Osteocyte (in vitro differentiated cells): Measurements from ENCODE around the gene AFF3. TPM values are rescaled to one million over a fixed set of nuclear protein-coding genes. Genes with fewer than 3 reads are reported as not detected.
"Not testable (repeated sequence)": the region's sequence is repeated elsewhere in the genome, so short reads cannot be mapped to it uniquely, and the experiment has no call there.

Experiments used
- DNase-seq: peaks from one replicate; pipeline ENCODE4 v3.0.0; 2021; ENCODE audit warnings: mixed read lengths; ENCODE audit not compliant: unreplicated experiment; ENCODE audit errors: extremely low spot score
- H3K27ac Mint-ChIP-seq: one replicate; pipeline ENCODE4 v1.8.0; 2021; ENCODE audit warnings: mild to moderate bottlenecking, mixed read lengths; ENCODE audit not compliant: unreplicated experiment
- H3K27me3 Mint-ChIP-seq: one replicate; pipeline ENCODE4 v1.8.0; 2021; ENCODE audit warnings: mixed read lengths; ENCODE audit not compliant: unreplicated experiment
- H3K36me3 Mint-ChIP-seq: one replicate; pipeline ENCODE4 v1.8.0; 2021; ENCODE audit warnings: mixed read lengths; ENCODE audit not compliant: unreplicated experiment
- H3K4me1 Mint-ChIP-seq: one replicate; pipeline ENCODE4 v1.8.0; 2021; ENCODE audit warnings: mixed read lengths; ENCODE audit not compliant: unreplicated experiment
- H3K4me3 Mint-ChIP-seq: one replicate; pipeline ENCODE4 v1.8.0; 2021; ENCODE audit warnings: mild to moderate bottlenecking, moderate library complexity, mixed read lengths; ENCODE audit not compliant: unreplicated experiment
- H3K9me3 Mint-ChIP-seq: one replicate; pipeline ENCODE4 v1.8.0; 2021; ENCODE audit warnings: mixed read lengths; ENCODE audit not compliant: unreplicated experiment
- total RNA-seq: library from RNA; stranded (reverse); gene quantifications from 2 replicates; pipeline ENCODE4 v1.2.1, GENCODE V29; 2021
- TF ChIP-seq, protein P1 (sequence below): fragments of 200-600 bp; sonication (generic); IDR thresholded peaks from 2 replicates; pipeline ENCODE4 v1.5.0; 2021; ENCODE audit warnings: antibody characterized with exemption, mild to moderate bottlenecking, moderate library complexity

AFF3 gene
- total RNA-seq, 1 donor from 2014 or later = 248 TPM

DNA sequence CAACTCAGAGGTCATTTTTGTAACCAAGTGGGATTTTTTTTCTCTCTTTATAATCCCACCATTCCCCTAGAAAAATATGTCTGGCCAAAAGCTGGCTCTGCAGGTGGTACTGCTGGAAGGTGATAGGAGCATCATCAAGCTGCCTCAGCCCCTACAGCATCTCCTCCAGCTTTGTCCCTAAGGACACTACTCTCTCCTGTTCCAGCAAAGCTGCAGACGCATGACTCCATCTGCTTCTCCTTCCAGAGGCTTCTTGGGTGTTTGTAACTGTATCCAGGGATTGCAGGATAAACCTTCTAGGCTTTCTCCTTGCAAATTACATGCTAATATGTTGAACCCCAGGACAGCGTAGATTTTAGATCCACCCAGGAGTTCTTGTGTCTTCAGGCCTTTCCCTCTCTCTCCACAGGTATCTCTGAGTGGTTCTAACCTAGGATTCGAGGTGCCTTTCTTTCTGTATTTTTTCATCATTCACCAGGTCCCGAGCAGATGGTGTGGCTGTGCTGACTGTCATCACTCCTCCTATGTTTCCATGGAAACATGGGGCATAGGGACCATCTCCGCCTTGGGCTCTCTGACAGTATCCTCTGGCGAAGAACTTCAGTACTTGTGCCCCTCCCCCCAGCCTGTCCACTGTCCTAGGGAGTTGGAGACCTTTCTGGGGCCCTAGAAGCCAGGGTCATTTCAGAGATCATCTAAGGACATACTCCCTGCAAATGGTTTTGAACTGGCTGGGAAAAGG, 34.3 kb downstream of the AFF3 start:
- Mint-ChIP-seq H3K27me3 (no peaks in the 10 kb centered on the region), H3K27ac (peak overlapping the region; percentile 93)
- peak; percentile 25 for DNase-seq

DNA sequence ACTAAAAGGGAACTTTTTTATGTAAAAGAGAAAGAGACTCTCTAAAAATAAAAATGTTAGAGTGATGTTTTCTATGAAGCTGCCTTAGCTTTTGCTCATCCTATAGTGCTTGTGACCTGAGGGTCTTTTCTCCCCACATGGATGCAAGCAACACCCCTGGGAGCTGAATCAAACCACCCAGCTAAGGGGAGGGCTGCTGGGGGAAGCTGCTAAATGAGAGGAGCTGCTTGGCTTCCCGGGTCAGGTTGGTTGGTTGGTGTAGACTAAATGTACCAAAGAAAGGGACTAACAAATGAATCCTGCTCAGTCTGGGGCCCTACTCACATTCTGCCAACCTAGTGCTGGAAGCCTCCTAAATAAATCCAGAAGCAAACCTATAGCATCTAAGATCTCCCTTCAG, 35.0 kb downstream of the AFF3 start:
- TF ChIP-seq, protein P1, sequence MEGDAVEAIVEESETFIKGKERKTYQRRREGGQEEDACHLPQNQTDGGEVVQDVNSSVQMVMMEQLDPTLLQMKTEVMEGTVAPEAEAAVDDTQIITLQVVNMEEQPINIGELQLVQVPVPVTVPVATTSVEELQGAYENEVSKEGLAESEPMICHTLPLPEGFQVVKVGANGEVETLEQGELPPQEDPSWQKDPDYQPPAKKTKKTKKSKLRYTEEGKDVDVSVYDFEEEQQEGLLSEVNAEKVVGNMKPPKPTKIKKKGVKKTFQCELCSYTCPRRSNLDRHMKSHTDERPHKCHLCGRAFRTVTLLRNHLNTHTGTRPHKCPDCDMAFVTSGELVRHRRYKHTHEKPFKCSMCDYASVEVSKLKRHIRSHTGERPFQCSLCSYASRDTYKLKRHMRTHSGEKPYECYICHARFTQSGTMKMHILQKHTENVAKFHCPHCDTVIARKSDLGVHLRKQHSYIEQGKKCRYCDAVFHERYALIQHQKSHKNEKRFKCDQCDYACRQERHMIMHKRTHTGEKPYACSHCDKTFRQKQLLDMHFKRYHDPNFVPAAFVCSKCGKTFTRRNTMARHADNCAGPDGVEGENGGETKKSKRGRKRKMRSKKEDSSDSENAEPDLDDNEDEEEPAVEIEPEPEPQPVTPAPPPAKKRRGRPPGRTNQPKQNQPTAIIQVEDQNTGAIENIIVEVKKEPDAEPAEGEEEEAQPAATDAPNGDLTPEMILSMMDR = no peak
- Mint-ChIP-seq H3K36me3 (peaks cover 1% of the 10 kb centered on the region), H3K27ac (peak overlapping the region; percentile 93), H3K9me3 (no peaks in the 10 kb centered on the region), H3K27me3 (no peaks in the 10 kb centered on the region), H3K4me3 (no peak overlapping the region), H3K4me1 (peaks cover 43% of the 10 kb centered on the region)
- DNase-seq = peak; percentile 27

More for the DNA sequence above, 34.3 kb downstream of the AFF3 start:
- TF ChIP-seq, protein P1 = no peak
- Mint-ChIP-seq H3K9me3 (no peaks in the 10 kb centered on the region), H3K4me1 (peaks cover 43% of the 10 kb centered on the region), H3K4me3 (peak overlapping the region; percentile 20), H3K36me3 (peaks cover 1% of the 10 kb centered on the region)

DNA sequence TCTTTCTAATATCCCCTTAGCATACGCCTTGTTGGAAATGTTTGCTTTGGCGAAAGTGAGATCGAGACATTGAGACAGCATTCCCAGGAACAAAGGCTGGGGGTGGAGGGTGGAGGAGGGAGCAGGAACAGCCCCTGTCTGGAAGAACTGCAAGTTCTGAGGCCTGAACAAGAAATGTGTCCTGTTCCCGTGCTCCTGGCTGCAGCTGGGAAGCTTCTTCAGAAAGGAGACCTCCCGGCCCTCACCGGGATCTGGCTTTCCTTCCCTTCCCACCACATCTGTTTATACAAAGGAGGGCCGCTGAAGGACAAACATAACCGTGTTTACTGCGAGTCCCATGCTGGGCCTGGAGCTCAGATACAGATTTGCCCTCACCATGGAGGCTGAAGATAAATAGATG, 35.9 kb downstream of the AFF3 start:
- Mint-ChIP-seq H3K4me1 (peaks cover 45% of the 10 kb centered on the region), H3K27me3 (no peaks in the 10 kb centered on the region), H3K36me3 (peaks cover 3% of the 10 kb centered on the region), H3K27ac (peak overlapping the region; percentile 93), H3K4me3 (peak overlapping the region; percentile 83), H3K9me3 (no peaks in the 10 kb centered on the region)
- DNase-seq = peak; percentile 82
- TF ChIP-seq, protein P1 = no peak

DNA sequence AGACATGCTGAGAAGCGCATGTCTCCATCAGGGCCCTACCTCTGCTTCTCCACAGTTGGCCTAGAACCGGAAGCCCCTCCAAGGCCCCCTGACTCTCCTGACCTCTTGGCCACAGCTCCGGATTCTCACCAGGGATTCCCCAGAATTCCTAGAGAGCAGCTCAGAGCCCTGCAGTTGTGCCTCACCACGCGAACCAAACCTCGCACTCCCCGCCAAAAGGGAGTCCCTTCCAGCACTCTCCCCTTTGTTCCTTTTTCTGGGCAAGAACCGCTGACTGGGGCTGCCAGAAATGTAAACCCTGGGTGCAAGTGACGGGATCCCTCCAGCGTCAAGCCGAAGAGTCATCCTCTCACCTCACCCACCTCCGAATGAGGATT, 36.7 kb downstream of the AFF3 start:
- Mint-ChIP-seq H3K4me3 (peak overlapping the region; percentile 83), H3K27ac (peak overlapping the region; percentile 93), H3K27me3 (no peaks in the 10 kb centered on the region), H3K9me3 (no peaks in the 10 kb centered on the region), H3K36me3 (peaks cover 3% of the 10 kb centered on the region), H3K4me1 (peaks cover 48% of the 10 kb centered on the region)
- TF ChIP-seq, protein P1 = no peak
- no peak for DNase-seq

DNA sequence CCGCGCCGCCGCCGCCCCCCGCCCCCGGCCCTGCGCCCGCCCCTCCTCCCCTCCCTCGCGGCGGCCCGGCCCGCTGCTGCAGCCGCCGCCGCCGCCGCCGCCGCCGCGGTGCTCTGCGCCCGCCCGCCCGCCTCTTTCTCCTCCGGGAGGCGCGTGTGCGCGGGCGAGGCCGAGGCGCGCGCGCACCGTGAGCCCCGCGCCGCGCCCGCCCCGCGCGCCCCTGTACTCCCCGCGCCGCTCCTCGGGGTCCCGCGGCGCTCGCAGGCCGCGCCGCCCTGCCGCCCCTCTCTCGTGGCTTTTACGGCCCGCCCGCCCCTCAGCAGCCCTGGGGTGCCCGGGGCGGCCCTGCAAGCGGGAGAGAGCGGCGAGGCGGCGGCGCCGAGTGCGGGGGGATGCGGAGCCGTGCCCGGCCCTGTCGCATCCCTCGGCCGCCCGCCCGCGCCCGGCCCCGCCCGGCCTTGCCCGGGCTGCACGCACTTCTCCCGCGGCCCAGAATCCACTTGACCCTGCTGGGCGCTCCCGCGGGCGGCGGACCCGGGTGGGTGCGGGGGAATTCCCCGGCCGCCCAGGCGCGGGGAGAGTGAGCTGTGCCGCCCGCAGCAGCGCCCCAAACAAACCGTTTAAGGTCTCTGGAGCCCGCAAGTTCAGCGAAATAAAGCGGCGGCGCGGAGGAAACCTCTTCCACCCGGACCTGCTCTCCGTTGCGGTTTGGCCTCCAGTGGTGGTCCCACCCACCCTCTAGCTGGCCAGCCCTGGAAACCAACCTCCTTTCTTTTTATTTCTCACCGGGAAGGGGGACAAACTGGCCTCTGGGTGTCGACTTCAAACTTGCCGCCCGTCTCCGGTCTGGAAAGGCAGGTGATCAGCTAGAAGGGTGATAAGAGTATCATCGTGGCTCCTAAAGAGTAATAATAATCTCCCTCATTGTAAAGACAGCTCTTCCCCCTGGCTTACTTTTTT, 37.4 kb downstream of the AFF3 start:
- TF ChIP-seq, protein P1 = no peak
- H3K36me3 Mint-ChIP-seq = peaks cover 3% of the 10 kb centered on the region
- no peaks in the 10 kb centered on the region for H3K9me3 Mint-ChIP-seq
- peak overlapping the region; percentile 93 for H3K27ac Mint-ChIP-seq
- DNase-seq = peak; percentile 70
- H3K27me3 Mint-ChIP-seq = no peaks in the 10 kb centered on the region
- peaks cover 51% of the 10 kb centered on the region for H3K4me1 Mint-ChIP-seq
- peak overlapping the region; percentile 83 for H3K4me3 Mint-ChIP-seq

DNA sequence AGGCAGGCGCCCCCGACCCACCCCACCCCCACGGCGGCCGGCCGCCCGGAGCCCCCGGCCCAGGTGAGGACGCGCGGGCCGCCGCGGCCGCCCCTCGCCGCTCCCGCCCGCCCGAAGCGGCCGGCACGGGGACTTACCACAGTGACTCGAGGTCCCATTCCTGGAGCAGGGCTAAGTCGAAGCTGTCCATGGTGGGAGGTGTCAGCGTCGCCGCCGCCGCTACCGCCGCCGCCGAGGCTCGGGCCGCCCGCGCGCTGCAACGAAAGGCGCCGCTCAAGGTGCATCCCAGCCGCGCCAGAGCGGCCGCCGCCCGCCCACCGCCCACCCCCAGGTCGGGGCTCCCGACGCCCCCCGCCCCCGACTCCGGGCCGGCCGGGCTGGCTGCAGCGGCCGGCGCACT, 38.1 kb downstream of the AFF3 start:
- H3K4me1 Mint-ChIP-seq = peaks cover 45% of the 10 kb centered on the region
- H3K27ac Mint-ChIP-seq, DNase-seq, H3K27me3 Mint-ChIP-seq, H3K4me3 Mint-ChIP-seq, H3K9me3 Mint-ChIP-seq, H3K36me3 Mint-ChIP-seq: not testable (repeated sequence)
